GM19238 (cell line): ENCODE results near the gene GTF3A.

Experiments used
- DNase-seq: peaks from one replicate; pipeline ENCODE4 v3.0.0; 2011; ENCODE audit warnings: low spot score; ENCODE audit not compliant: insufficient read length

GTF3A gene

GRCh38 chr13:27405546-27406134, 18.8 kb upstream of the GTF3A start:
- DNase-seq = no peak

DNA sequence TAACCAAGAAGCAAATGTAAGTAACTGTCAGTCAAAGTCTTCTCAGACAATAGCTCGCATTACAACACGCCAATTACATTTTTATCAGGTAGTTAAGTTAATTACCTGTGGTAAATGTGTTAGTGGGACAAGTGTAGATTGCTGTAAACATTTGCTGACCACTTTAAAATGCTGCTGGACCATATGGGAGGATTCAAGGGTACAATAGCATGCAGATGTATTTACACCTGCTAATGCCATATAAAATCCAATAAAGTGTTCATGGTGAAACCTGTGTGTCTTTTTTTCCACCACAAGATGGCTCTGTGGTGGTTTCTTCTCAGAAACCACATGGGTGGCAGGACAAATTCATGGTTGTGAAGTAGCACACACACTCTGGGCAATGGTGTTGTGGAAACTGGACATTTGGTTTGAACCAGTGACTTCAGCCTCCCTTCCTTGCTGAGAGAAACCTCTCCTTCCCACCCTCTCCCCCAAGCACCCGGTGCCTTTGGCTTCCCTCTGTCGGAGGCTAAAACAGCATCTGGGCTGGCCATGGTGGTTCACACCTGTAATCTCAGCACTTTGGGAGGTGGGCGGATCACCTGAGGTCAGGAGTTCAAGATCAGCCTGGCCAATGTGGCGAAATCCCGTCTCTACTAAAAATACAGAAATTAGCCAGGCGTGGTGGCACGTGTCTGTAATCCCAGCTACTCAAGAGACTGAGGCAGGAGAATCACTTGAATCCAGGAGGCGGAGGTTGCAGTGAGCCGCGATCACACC, 18.1 kb upstream of the GTF3A start:
- DNase-seq = no peak

DNA sequence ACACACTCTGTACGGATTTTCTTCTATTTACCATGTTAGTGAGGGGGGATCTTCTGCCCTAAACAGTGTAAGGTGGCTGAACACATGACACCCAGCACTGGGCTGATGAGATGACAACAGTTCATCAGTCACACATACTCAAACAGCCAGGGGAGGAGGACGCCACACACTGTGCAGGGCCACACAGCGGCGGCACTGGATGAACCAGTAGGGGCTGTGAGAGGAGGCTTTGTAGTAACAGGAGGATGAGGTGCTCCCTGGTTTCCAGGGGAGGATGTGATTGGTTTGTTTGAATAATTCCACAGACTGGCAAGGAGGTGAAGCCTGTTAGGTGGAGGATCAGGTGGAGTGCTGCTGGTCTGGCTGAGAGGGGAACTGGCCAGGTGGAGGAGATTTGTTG, 16.3 kb upstream of the GTF3A start:
- no peak for DNase-seq

- DNase-seq = no peak
Measured at GRCh38 chr13:27409013-27409412, 15.4 kb upstream of the GTF3A start.

- no peak for DNase-seq
Measured at GRCh38 chr13:27411341-27411740, 13.1 kb upstream of the GTF3A start.

- no peak for DNase-seq
Measured at GRCh38 chr13:27415116-27415515, 9.3 kb upstream of the GTF3A start.

- no peak for DNase-seq
Measured at GRCh38 chr13:27419328-27419727, 5.1 kb upstream of the GTF3A start.

- no peak for DNase-seq
Measured at GRCh38 chr13:27421101-27421871, 3.1 kb upstream of the GTF3A start.

GRCh38 chr13:27423333-27423732, 1.1 kb upstream of the GTF3A start:
- no peak for DNase-seq

GRCh38 chr13:27425158-27425917, 919 bp downstream of the GTF3A start:
- DNase-seq = no peak

GRCh38 chr13:27425918-27426630, 1.7 kb downstream of the GTF3A start:
- peak; percentile 41 for DNase-seq

- no peak for DNase-seq
Measured at GRCh38 chr13:27427641-27428040, 3.2 kb downstream of the GTF3A start.

GRCh38 chr13:27428160-27428559, 3.7 kb downstream of the GTF3A start:
- DNase-seq = no peak

GRCh38 chr13:27432180-27432579, 7.8 kb downstream of the GTF3A start:
- DNase-seq = no peak

DNA sequence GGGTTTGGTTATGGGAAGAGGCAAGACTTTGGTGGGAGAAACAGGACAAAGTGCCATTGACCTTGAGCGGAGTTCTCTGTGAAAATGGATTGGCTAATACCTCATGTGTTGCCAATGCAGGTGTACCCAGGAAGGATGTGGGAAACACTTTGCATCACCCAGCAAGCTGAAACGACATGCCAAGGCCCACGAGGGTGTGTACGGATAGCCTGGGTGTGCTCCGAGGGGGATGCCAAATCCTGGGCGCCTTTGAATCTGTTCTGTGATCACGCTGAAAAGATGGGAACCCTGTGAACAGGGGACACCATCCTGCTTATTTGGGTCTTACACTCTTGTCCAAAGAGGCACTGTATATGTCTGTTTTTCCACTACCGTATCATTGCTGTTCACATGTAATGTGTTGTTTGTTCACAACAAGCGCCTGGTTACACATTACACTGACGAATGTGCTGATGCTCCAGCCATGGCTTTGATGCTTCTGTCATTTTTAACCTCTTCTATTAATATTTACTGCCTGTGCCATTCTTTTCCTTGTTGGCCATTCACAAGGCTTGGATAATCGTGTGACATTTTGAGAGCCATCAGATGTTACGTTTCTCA, 8.3 kb downstream of the GTF3A start:
- no peak for DNase-seq

DNA sequence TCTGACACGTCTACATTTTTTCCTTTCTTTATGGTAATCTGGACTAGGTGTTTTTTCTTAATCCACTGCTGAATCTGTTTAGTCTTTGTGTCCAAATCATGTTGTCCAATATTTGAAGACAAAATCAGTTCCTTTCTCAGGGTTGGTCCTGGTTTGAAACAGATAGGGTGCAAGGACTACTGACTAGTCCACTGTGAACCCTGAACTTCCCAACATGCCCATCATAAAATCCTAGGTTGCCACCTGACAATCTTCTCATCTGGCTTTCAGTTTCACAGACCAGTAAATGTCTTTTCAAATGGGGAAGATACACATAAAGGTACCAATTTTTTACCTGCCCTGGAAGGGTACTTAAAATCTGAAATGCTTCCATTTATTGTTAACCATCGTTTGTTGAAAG, 12.7 kb downstream of the GTF3A start:
- DNase-seq = no peak

- DNase-seq = no peak
Measured at GRCh38 chr13:27440408-27440807, 16.0 kb downstream of the GTF3A start.

DNA sequence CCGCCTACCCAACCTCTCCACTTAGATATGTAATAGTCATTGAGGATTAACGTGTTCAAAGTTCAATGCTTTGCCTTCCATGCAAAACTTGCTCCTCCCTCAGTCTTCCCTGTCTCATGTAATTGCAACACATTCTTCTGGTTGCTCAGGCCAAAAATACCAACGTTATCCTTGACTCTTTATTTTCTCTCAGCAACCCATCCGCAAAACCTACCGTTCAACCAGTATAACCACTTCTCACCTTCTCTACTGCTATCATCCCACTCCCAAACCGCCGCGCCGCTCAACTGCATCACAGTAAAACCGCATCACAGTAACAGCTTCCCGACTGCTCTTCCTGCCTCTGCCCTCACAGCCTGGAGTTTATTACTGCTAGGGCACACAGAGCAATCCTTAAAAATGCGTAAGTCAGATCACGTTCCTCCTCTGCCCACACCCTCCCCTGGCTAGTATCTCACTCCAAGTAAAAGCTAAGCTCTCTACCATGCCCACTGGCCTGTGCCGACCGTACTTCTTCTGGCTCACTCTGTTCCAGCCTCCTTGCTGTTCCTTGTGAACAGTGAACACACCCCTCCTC, 17.7 kb downstream of the GTF3A start:
- DNase-seq = no peak

GRCh38 chr13:27442797-27443196, 18.4 kb downstream of the GTF3A start:
- DNase-seq = no peak

- DNase-seq = no peak
Measured at GRCh38 chr13:27446986-27447583, 22.7 kb downstream of the GTF3A start.
